Astrocyte of the spinal cord (primary cell): ENCODE results near the gene ST14.

ENCODE experiments used
- DNase-seq: peaks from one replicate; pipeline ENCODE4 v3.0.0; 2011; ENCODE audit warnings: low read depth, low spot score
- H3K4me3 ChIP-seq: 2 replicates; pipeline ENCODE4 v1.5.1; 2011; ENCODE audit warnings: low read depth, mild to moderate bottlenecking, low read length, moderate library complexity
- in situ Hi-C: cut with HindIII; loops from 2 replicates; pipeline ENCODE4 v1.10.0; 2017; ENCODE audit warnings: low sequenced_read_pairs
- TF ChIP-seq, protein P1 (sequence below): IDR thresholded peaks from 2 replicates; pipeline ENCODE4 v1.5.1; 2012; ENCODE audit warnings: low read depth, mild to moderate bottlenecking, low read length, inconsistent platforms

The ST14 gene

DNA sequence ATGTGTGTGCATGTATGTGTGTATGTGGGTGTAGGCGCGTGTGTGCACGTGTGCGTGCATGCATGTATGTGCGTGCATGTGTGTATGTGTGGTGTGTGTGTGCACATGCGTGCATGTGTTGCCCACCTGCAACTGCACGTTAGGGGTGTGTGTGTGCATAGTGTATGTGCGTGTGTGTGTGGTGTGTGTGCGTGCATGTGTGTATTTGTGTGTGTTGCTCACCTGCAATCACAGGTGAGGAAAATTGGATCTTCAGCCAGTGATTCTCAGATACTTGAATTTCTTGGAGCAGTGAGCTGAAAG, 54.3 kb downstream of the ST14 start:
- TF ChIP-seq, protein P1, sequence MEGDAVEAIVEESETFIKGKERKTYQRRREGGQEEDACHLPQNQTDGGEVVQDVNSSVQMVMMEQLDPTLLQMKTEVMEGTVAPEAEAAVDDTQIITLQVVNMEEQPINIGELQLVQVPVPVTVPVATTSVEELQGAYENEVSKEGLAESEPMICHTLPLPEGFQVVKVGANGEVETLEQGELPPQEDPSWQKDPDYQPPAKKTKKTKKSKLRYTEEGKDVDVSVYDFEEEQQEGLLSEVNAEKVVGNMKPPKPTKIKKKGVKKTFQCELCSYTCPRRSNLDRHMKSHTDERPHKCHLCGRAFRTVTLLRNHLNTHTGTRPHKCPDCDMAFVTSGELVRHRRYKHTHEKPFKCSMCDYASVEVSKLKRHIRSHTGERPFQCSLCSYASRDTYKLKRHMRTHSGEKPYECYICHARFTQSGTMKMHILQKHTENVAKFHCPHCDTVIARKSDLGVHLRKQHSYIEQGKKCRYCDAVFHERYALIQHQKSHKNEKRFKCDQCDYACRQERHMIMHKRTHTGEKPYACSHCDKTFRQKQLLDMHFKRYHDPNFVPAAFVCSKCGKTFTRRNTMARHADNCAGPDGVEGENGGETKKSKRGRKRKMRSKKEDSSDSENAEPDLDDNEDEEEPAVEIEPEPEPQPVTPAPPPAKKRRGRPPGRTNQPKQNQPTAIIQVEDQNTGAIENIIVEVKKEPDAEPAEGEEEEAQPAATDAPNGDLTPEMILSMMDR: no peak
- no peak for DNase-seq
- H3K4me3 ChIP-seq: no peak overlapping the region
- in situ Hi-C loops: no loop called here

DNA sequence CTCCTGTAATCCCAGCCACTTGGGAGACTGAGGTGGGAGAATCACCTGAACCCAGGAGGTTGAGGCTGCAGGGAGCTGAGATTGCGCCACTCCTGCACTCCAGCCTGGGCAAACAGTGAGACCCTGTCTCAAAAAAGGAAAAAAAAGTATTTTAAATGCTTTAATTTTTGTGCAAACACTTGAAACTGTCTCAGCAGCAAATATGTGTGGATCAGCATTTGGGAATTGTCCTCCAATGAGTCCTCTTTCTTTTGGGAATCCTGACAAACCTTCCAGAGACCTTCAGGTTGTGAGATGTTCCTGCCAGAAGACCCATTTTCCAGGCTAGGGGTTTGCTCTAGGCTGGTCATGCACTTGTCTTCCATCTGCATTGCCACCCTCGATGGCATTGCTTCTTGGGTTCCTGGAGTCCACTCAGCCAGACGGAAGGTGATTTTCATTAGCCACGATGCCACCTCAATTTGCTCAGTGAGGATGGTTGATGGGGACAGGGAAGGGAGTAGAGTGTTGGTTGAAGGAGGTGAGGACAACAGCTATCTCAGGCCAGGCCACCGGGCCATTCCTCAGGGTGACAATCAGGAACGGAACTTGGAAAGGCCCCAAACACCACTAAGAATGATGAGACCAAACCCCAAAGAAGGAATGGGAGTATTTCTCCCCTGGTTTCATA, 55.4 kb downstream of the ST14 start:
- H3K4me3 ChIP-seq: no peak overlapping the region
- in situ Hi-C loops: no loop called here
- TF ChIP-seq, protein P1: no peak
- DNase-seq: no peak

DNA sequence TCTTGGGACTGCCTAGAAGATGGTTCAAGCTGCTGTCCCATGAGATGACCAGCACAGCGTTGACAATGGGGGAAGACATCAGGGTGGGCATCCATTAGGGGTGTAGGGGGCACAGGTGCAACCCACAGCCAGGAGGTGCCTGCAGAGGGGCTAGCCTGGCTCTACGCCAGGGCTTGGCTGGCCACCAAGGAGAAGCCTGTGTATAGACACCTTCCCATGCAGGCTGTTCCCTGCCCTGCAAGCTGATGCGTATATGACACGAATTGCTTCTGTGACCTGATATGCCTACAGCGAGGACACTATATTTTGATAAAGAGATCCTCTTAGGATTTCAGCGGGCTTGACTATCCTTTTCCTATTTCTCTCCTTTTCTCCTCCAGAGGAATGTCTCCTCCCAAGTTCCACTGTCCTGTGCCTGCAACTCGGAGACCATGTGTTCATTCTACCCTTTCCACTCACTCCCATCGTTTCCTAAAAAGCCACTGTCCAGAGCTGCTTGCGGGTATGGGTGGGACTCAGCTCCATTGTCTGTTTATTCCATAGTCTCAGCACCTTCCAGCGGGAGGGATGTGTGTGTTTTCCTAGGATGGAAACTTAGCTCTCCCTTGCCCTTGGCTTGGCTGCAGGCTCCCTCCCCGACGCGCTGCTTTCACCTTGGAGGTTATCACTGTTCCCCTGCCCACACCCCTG, 56.1 kb downstream of the ST14 start:
- in situ Hi-C loops: no loop called here
- no peak overlapping the region for H3K4me3 ChIP-seq
- no peak for DNase-seq
- TF ChIP-seq, protein P1: no peak

DNA sequence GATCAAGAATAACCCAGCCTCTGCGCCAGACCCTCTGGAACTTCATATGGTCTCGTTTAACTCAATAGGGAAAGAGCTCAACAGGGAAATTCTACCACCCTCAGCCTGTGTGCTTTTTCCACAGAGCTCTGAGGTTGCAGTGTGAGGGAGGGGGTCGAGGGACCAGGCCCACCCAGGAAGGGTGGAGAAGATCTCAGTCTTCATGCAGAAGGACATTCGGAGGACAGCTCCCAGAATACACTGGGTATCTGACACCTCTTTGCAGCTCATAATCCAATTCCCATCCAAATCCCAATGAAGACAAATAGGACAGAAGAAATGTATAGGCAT, 56.6 kb downstream of the ST14 start:
- DNase-seq: no peak
- TF ChIP-seq, protein P1: no peak
- no peak overlapping the region for H3K4me3 ChIP-seq
- in situ Hi-C loops: no loop called here

DNA sequence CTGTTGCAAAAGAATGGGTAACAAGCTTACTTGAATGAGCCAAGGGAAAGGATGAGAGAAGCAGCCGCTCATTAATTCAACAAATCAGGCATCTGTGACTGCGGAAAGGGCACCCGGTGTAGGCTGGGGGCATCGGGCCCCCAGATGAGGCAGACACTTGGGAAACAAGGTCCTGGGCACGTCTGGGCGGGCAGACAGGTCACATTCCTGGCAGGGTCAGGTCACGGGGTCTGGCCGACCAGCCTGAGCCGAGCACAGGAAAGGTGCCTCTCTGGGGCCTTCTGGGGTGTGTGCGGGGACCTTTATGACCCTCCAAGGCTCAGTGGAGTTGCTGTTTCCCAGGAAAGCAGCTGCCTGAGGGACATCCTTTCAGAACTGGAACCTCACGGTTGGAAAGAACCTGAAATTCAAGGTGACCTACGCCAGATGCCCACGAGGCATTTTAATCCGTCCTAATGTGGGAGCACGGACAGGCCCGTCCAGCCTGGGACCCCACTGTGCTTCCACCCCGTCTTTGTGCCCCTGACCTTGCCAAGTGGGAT, 57.1 kb downstream of the ST14 start:
- in situ Hi-C loops: no loop called here
- TF ChIP-seq, protein P1: no peak
- no peak for DNase-seq
- no peak overlapping the region for H3K4me3 ChIP-seq

DNA sequence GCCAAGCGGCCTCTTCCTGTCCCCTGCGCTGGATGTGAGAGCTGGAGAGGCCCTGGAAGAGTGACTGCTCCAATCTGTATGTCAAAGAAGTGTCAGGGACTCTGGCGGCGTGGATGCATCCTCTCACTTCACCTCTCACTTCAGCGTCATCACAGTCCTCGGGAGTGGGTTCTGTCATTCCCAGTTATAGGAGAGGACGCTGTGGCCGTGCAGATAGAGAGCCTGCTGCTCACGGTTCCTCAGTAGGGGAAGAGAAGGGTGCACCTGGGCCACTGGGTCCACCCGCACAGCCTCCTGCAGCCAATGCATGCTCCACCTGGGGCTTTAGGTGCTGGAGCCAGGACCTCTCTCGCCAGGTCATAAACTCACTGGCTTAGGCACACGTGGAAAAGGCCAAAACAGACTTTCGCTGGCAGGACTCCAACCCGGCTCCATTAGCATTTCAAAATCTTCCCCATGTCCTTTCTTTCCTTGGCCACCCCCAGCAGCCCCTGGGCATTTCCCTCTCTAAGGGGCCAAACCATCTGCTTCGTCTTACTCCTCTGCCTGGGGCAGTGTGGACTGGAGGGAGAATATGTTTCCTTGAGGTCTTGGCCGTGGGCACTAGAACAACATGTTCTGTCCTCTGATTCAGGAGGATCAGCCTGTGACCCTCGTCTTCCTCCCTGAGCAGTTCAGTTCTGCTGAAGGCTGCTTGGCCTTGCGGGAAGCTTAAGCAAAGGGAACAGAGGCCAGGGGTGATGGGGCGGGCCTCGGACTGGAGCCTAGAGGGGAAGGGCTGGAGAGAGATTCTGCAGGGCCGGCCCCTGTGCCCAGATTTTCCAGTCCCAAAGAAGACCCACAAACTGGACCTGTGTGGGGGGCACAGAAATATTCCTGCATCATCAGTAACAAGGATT, 57.8 kb downstream of the ST14 start:
- TF ChIP-seq, protein P1: no peak
- H3K4me3 ChIP-seq: no peak overlapping the region
- no peak for DNase-seq
- in situ Hi-C loops: no loop called here
